ENCODE results near the gene COPZ1.

Gene COPZ1

DNA sequence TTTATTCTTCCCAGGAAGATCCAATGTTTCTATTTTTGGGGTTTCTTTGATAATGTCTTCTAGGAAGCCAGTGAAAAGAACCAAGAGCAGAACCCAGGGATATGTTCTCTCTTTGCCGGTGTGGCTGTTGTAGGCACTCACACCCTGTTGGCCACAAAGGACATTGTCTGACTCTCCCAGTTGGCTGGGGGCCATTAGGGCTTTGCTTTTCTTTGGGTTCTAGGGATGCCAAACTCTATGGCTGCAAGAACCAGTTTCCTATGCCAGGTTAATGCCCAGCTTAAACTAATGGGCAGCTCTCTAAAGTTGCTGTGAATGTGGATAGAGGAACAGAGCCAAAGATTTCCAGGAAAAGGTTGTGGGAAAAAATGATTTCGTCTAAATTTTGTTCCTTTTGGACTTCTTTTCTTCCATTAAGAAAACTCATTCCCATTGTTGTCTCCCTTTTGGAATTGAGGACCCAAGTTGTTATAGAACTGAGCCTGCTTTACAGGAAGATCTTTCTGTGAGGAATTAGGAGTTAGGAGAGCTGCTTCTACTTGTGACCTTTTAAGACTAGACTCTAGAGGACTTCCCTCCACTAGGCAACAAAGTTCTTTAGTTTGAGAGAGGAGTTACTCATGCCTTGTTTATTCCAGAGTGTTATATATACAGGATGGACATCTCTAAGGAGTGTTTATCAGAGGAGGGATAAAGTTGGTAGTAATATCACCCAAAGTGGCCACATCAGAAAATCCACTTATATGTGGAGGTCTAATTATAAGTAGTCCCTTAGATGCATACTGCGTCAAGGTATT is 13.1 kb downstream of the COPZ1 start:
- Histone ChIP-seq H3K27ac (ENCODE audit: insufficient read depth, low read depth, low read length, poor library complexity, severe bottlenecking) (no peak overlapping the region), H3K27me3 (ENCODE audit: control insufficient read depth, insufficient read depth, low read length, poor library complexity, severe bottlenecking) (no peaks in the 10 kb centered on the region), H3K9me3 (ENCODE audit: control insufficient read depth, low read length) (no peaks in the 10 kb centered on the region), H3K4me3 (ENCODE audit: insufficient read depth, low read depth, low read length) (no peak overlapping the region), H3K4me1 (ENCODE audit: control insufficient read depth, insufficient read depth, low read length) (peaks cover 53% of the 10 kb centered on the region), H3K36me3 (ENCODE audit: control insufficient read depth, insufficient read depth, low read length) (peaks cover 3% of the 10 kb centered on the region)
- 89 to 91% methylated on average over 2 to 3 of the region's 3 CpGs for WGBS, 2 experiments

DNA sequence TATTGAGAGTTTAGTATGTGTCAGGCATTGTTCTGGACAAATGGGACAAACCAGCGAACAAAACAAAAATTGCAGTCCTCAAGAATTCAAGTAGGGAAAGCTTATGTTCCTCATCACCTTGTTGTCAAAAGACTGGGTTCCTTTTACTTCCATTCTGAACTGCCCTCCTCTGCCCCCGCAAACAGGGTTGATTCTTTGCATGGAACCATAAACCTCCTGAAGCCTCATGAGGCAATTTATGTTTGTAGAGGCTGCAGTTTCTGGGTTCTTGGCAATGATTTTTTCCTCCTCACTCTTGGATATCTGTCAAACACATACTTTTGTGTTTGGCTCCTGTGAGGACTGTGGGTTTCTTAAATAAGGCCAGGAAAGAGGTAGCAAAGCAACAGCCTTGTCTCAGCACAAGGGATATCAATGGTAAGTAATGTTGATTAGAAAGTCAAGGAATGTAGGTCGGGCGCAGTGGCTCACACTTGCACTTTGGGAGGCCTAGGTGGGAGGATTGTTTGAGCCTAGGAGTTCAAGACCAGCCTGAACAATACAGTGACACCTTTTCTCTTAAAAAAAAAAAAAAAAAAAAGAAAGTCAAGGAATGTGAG is 13.9 kb downstream of the COPZ1 start:
- peaks cover 56% of the 10 kb centered on the region for H3K4me1 ChIP-seq (ENCODE audit: control insufficient read depth, insufficient read depth, low read length)
- H3K36me3 ChIP-seq (ENCODE audit: control insufficient read depth, insufficient read depth, low read length), result peaks cover 10% of the 10 kb centered on the region
- H3K27me3 ChIP-seq (ENCODE audit: control insufficient read depth, insufficient read depth, low read length, poor library complexity, severe bottlenecking), result no peaks in the 10 kb centered on the region
- H3K9me3 ChIP-seq (ENCODE audit: control insufficient read depth, low read length), result no peaks in the 10 kb centered on the region
- 93 to 94% methylated on average over 4 of the region's 4 CpGs for WGBS, 2 experiments
- no peak overlapping the region for H3K27ac ChIP-seq (ENCODE audit: insufficient read depth, low read depth, low read length, poor library complexity, severe bottlenecking)
- H3K4me3 ChIP-seq (ENCODE audit: insufficient read depth, low read depth, low read length), result no peak overlapping the region

DNA sequence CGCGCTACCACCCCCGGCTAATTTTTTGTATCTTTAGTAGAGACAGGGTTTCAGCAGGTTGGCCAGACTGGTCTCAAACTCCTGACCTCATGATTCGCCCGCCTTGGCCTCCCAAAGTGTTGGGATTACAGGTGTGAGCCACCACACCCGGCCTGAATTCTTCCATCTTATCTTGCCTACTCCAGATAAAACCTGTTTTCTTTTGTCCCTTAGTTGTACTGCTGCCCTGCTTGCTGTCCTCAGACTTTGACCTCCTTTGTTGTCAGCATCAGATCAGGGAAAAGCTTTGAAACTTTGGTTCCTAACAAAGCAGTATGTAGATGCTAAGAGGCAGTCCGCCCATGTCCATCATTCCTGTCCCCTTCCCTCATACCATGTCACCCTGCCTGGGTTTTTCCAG is 15.9 kb downstream of the COPZ1 start:
- Histone ChIP-seq H3K4me3 (ENCODE audit: insufficient read depth, low read depth, low read length) (no peak overlapping the region), H3K27me3 (ENCODE audit: control insufficient read depth, insufficient read depth, low read length, poor library complexity, severe bottlenecking) (no peaks in the 10 kb centered on the region), H3K9me3 (ENCODE audit: control insufficient read depth, low read length) (no peaks in the 10 kb centered on the region), H3K36me3 (ENCODE audit: control insufficient read depth, insufficient read depth, low read length) (peaks cover 15% of the 10 kb centered on the region), H3K27ac (ENCODE audit: insufficient read depth, low read depth, low read length, poor library complexity, severe bottlenecking) (peak overlapping the region; percentile 84), H3K4me1 (ENCODE audit: control insufficient read depth, insufficient read depth, low read length) (peaks cover 56% of the 10 kb centered on the region)
- 92 to 95% methylated on average over 7 of the region's 7 CpGs for WGBS, 2 experiments

DNA sequence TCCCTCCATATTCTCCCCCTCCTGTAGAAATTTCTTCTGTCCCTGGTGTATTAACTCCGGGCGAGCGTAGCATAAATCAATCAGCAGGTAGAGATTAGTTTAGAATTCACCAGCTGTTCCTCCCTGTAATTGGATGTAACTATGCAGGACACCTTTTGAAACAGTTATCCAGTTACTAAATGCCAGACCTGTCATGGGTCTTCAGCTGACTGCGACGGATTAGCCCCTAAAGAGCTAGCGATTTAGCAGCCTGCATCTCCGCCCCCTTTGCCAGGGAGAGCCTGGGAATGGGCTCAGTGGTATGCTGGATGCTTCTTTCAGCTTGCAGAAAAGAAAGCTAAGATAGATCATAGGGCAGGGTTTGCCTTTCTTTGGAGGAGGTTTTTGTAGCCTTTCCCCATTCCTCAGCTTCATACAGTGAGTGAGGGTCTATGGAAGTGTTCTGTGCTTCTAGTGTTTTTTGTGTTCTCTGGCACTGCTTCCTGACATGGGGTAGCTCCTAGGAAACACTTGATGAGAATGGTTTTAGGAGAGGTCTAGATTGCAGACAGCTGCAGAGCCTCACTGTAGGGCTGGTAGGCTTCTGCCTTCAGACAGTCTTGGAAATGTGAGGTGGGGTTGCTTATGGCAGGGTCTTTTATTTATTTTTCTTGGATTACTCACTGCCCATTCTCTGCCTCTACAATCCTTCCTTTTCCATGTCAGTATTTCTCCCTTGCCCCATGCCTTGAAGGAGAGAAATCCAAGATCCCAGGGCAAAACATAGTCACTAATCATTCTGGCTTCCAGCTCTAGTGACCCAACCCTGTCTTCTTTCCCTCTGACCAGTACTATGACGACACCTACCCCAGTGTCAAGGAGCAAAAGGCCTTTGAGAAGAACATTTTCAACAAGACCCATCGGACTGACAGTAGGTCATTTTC is 16.7 kb downstream of the COPZ1 start:
- 48 to 68% methylated on average over 9 of the region's 9 CpGs for WGBS, 2 experiments
- Histone ChIP-seq H3K4me1 (ENCODE audit: control insufficient read depth, insufficient read depth, low read length) (peaks cover 56% of the 10 kb centered on the region), H3K36me3 (ENCODE audit: control insufficient read depth, insufficient read depth, low read length) (peaks cover 15% of the 10 kb centered on the region), H3K27ac (ENCODE audit: insufficient read depth, low read depth, low read length, poor library complexity, severe bottlenecking) (peak overlapping the region; percentile 84), H3K9me3 (ENCODE audit: control insufficient read depth, low read length) (no peaks in the 10 kb centered on the region), H3K4me3 (ENCODE audit: insufficient read depth, low read depth, low read length) (no peak overlapping the region), H3K27me3 (ENCODE audit: control insufficient read depth, insufficient read depth, low read length, poor library complexity, severe bottlenecking) (no peaks in the 10 kb centered on the region)

DNA sequence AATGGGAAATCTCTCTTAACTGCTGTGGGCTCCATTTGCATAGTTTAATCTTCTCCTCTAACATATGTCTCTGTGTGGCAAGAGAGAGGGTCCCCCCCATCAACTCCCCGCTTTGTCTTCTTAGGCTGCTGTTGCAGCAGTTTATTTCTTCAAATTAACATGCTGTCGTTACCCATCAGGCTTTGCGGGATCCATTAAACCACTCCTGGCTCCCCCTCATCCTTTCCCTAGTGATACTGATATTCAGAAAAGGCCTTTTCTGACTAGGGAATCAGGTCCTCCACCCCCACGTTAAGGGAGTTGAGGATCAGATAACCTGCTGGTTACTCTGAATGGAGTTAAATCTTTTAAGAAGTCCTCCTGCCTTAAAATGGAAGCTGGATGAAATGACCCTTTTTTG is 24.1 kb downstream of the COPZ1 start:
- Histone ChIP-seq H3K9me3 (ENCODE audit: control insufficient read depth, low read length) (no peaks in the 10 kb centered on the region), H3K4me3 (ENCODE audit: insufficient read depth, low read depth, low read length) (no peak overlapping the region), H3K4me1 (ENCODE audit: control insufficient read depth, insufficient read depth, low read length) (peaks cover 53% of the 10 kb centered on the region), H3K36me3 (ENCODE audit: control insufficient read depth, insufficient read depth, low read length) (peaks cover 11% of the 10 kb centered on the region), H3K27me3 (ENCODE audit: control insufficient read depth, insufficient read depth, low read length, poor library complexity, severe bottlenecking) (no peaks in the 10 kb centered on the region), H3K27ac (ENCODE audit: insufficient read depth, low read depth, low read length, poor library complexity, severe bottlenecking) (peak overlapping the region; percentile 39)
- 75% methylated on average over 4 of the region's 4 CpGs for WGBS, 2 experiments

DNA sequence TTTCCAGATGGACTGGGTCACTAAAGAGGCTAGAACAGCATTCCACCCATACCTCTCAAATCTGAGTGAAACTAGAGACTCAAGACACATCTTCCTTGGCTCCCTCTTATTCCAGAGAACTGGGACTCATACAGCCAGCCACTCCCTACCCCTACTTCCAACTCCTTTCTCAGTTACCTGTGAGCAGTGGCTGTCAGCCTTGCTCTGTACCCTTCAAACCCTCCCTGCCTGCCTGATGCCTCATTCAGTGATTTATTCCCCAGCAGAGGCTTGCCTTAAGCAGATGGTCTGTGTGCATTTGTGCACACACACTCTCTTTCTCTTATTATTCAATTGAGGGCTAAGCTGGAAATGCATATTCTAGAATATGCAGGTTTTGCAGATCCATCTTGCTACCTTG is 24.7 kb downstream of the COPZ1 start:
- Histone ChIP-seq H3K9me3 (ENCODE audit: control insufficient read depth, low read length) (no peaks in the 10 kb centered on the region), H3K4me3 (ENCODE audit: insufficient read depth, low read depth, low read length) (peak overlapping the region; percentile 9), H3K27ac (ENCODE audit: insufficient read depth, low read depth, low read length, poor library complexity, severe bottlenecking) (peak overlapping the region; percentile 57), H3K27me3 (ENCODE audit: control insufficient read depth, insufficient read depth, low read length, poor library complexity, severe bottlenecking) (no peaks in the 10 kb centered on the region), H3K4me1 (ENCODE audit: control insufficient read depth, insufficient read depth, low read length) (peaks cover 59% of the 10 kb centered on the region), H3K36me3 (ENCODE audit: control insufficient read depth, insufficient read depth, low read length) (peaks cover 9% of the 10 kb centered on the region)

DNA sequence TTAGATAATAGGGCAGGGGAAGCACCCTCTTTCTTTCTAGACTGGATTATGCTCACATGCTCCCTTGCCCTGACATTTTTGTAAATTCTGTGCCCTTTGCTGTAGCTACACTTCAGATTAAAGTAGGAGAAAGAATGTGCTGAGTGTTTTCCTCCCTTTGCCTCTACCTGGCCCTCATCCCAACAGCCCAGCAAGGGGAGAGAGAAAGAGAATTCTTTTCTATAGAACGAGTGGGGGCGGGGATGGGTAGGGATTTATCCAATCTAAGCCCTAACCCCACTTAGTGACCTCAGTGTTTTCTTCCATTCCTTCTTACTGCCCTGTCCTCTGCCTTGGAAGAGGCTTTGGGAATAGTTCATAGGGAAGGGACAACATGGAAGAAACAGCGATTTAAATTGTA is 25.8 kb downstream of the COPZ1 start:
- 19 to 33% methylated on average over 3 of the region's 3 CpGs for WGBS, 2 experiments
- peaks cover 69% of the 10 kb centered on the region for H3K4me1 ChIP-seq (ENCODE audit: control insufficient read depth, insufficient read depth, low read length)
- H3K27ac ChIP-seq (ENCODE audit: insufficient read depth, low read depth, low read length, poor library complexity, severe bottlenecking), result peak overlapping the region; percentile 91
- no peak overlapping the region for H3K4me3 ChIP-seq (ENCODE audit: insufficient read depth, low read depth, low read length)
- H3K9me3 ChIP-seq (ENCODE audit: control insufficient read depth, low read length), result no peaks in the 10 kb centered on the region
- no peaks in the 10 kb centered on the region for H3K27me3 ChIP-seq (ENCODE audit: control insufficient read depth, insufficient read depth, low read length, poor library complexity, severe bottlenecking)
- H3K36me3 ChIP-seq (ENCODE audit: control insufficient read depth, insufficient read depth, low read length), result peaks cover 9% of the 10 kb centered on the region

DNA sequence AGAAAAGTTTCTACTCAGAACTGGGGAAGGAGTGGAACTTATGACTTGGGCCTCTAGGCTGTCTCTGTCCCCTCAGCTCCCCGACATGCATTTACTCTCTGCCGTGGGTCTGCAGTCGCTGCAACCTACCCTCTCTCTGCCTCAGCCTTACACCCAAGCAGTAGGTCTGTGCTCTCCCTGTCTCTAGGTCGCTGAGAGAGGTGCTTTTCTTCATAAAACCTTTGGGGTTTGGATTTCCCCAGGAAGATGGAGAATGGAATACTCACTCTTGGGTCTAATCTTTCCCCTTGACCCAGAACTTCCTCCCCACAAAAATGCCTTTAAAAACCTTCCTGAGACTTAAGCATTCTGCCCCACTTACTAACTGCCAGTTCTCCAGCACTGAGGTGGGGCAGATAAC is 26.4 kb downstream of the COPZ1 start:
- H3K4me1 ChIP-seq (ENCODE audit: control insufficient read depth, insufficient read depth, low read length), result peaks cover 75% of the 10 kb centered on the region

DNA sequence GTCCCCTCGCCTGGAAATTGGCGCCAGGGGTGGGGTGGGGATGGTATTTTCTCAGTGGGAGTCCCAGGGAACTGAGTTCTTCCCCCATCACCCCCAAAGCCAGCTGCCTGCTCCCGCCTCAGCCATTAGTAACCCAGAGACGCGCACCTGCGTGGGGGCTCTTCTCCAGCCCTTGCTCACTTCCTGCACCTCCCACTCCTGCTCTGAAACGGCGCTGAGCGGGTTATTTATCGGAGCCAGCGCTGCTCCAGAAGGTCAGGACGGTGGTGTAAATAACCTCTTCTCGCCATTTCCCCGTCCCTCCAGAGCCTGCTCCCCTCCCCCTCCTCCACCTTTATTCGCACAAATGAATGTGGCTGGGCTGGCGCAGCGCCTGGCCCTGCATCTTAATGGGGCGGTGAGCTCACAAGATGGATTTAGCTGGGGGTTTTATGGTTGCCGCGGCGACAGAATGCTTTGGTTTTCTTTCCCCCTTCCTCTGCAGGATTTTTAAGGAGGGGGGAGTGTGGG is 27.1 kb downstream of the COPZ1 start:
- no peaks in the 10 kb centered on the region for H3K27me3 ChIP-seq (ENCODE audit: control insufficient read depth, insufficient read depth, low read length, poor library complexity, severe bottlenecking)
- peak overlapping the region; percentile 92 for H3K27ac ChIP-seq (ENCODE audit: insufficient read depth, low read depth, low read length, poor library complexity, severe bottlenecking)
- peaks cover 83% of the 10 kb centered on the region for H3K4me1 ChIP-seq (ENCODE audit: control insufficient read depth, insufficient read depth, low read length)
- 1 to 2% methylated on average over 19 to 21 of the region's 21 CpGs for WGBS, 2 experiments
- peaks cover 9% of the 10 kb centered on the region for H3K36me3 ChIP-seq (ENCODE audit: control insufficient read depth, insufficient read depth, low read length)
- H3K4me3 ChIP-seq (ENCODE audit: insufficient read depth, low read depth, low read length), result peak overlapping the region; percentile 25
- no peaks in the 10 kb centered on the region for H3K9me3 ChIP-seq (ENCODE audit: control insufficient read depth, low read length)

More for the DNA sequence above, 26.4 kb downstream of the COPZ1 start:
- Histone ChIP-seq H3K4me3 (ENCODE audit: insufficient read depth, low read depth, low read length) (no peak overlapping the region), H3K27ac (ENCODE audit: insufficient read depth, low read depth, low read length, poor library complexity, severe bottlenecking) (peak overlapping the region; percentile 92), H3K27me3 (ENCODE audit: control insufficient read depth, insufficient read depth, low read length, poor library complexity, severe bottlenecking) (no peaks in the 10 kb centered on the region), H3K36me3 (ENCODE audit: control insufficient read depth, insufficient read depth, low read length) (peaks cover 9% of the 10 kb centered on the region), H3K9me3 (ENCODE audit: control insufficient read depth, low read length) (no peaks in the 10 kb centered on the region)
- WGBS, 2 experiments, result 43 to 45% methylated on average over 4 of the region's 4 CpGs
